GM12801 (cell line): ENCODE results near the gene GBP6.

Experiments used
- TF ChIP-seq, protein P1 (sequence below): IDR thresholded peaks from one replicate; pipeline ENCODE4 v1.5.1; 2011; ENCODE audit warnings: control low read depth; ENCODE audit not compliant: insufficient read length; ENCODE audit errors: extremely low read depth

GBP6 gene

DNA sequence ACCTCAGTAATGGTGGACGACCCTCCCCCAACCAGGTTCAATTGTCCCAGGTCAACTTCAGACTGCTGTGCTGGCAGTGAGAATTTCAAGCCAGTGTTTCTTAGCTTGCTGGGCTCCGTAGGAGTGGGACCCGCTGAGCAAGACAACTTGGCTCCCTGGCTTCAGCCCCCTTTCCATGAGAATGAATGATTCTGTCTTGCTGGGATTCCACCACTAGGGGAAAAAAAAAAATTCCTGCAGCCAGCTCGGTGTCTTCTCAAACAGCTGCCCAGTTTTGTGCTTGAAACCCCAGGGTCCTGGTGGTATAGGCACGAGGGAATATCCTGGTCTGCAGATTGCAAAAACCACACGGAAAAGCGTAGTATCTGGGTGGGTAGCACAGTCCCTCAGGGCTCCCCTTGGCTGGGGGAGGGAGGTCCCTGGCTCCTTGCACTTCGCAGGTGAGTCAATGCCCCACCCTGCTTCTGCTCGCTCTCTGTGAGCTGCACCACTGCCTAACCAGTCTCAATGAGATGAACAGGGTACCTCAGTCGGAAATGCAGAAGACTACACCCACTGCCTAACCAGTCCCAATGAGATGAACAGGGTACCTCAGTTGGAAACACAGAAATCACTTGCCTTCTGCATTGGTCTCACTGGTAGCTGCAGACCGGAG is 41.5 kb downstream of the GBP6 start:
- TF ChIP-seq, protein P1, sequence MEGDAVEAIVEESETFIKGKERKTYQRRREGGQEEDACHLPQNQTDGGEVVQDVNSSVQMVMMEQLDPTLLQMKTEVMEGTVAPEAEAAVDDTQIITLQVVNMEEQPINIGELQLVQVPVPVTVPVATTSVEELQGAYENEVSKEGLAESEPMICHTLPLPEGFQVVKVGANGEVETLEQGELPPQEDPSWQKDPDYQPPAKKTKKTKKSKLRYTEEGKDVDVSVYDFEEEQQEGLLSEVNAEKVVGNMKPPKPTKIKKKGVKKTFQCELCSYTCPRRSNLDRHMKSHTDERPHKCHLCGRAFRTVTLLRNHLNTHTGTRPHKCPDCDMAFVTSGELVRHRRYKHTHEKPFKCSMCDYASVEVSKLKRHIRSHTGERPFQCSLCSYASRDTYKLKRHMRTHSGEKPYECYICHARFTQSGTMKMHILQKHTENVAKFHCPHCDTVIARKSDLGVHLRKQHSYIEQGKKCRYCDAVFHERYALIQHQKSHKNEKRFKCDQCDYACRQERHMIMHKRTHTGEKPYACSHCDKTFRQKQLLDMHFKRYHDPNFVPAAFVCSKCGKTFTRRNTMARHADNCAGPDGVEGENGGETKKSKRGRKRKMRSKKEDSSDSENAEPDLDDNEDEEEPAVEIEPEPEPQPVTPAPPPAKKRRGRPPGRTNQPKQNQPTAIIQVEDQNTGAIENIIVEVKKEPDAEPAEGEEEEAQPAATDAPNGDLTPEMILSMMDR: no peak

DNA sequence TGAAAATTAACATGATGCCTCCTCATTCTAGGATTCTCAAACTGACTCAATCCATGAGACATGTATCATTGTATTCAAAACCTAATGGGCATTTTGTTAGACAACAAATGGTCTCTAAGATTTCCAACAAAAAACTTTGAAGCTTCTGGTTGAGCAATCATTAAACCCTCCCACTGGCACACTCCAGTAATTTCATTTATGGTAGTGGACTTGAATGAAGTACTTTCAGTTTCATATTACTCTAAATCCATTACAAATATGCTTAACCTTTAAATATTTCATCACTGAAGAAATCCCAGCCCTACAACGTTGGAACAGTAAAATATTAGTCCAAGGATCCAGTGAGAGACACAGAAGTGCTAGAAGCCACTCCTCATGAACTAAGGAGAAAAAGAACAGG is 43.5 kb downstream of the GBP6 start:
- TF ChIP-seq, protein P1: no peak

DNA sequence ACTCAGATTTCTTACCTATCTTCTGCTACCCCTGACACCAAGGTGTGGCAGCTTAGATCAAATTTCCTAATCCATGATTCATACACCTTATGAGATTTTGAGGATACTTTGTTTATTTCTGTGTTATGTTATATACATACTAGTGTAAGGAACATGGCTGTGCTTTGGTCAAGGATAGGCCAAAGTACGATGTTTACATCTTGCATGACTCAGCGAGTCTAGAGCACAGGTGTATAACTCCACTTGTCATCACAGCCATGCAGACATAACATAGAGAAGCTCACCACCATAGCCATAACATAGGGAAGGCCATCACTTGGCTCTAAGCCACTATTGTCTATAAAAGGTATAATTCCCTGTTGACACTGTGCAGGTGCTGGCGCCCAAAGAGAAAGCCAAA is 61.2 kb downstream of the GBP6 start:
- TF ChIP-seq, protein P1: no peak

DNA sequence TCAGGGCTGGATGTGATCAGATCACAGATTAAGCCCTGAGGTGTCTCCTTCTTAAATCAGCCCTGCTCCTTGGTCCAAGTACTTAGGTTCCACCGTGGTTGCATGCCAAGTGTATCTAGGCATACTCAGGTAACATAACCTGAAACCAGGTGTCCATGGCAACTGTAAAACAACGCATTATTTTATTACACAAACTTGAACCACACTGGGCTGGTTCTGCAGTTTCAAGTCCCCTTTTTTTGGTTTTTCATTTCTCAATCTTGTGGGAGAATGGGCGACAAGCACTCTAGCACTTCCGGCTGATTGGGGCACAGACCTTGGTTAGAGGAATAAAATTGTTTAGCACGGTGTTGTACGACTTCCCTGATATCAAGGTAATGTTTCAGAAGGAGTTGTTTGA is 65.2 kb downstream of the GBP6 start:
- TF ChIP-seq, protein P1: no peak

DNA sequence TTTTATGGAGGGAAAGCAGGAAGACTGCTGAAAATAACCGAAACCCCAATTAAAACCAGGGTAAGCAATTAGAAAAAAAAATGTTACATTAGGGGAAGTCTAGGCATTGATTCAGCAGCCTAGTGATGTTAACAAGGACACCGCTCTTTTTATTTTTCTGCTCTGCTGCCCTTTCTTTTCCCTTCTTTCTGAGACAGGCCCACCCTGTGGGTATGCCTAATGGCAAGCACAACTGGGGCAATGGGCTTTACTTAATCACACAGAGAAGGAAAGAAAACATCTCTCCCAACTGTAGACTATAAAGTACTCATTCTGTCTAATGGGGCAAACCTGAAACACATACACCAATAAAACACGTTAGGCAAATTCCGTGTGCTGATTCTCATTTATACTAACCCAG is 69.6 kb downstream of the GBP6 start:
- TF ChIP-seq, protein P1: no peak
